Gastroesophageal sphincter (tissue), 4 donors: ENCODE data around the gene KCNK6. TPM values are rescaled to one million over a fixed set of nuclear protein-coding genes. Genes with fewer than 3 reads are reported as not detected.
A peak's percentile ranks its signal among the peaks of the same experiment; 100 is the strongest.

Source experiments
- ATAC-seq: fragments of 150-250 bp; one replicate; pipeline ENCODE4 v1.9.1; 2016; ENCODE audit warnings: mild to moderate bottlenecking, moderate library complexity
- H3K27ac ChIP-seq, 4 donors: fragments of 200-600 bp; sonication (generic) in 3 of 4; 1 replicate in 3 of 4; 2 replicates in 1 of 4; pipeline ENCODE4 v1.5.1; 2016 to 2019
- H3K27me3 ChIP-seq: fragments of 200-600 bp; sonication (generic); one replicate; pipeline ENCODE4 v1.5.1; 2019
- H3K36me3 ChIP-seq, 2 donors: fragments of 200-600 bp; sonication (generic); one replicate each; pipeline ENCODE4 v1.5.1; 2019; ENCODE audit warnings: control low read depth in 1 of 2
- H3K4me1 ChIP-seq, 3 donors: fragments of 200-600 bp; sonication (generic); 1 replicate in 2 of 3; 2 replicates in 1 of 3; pipeline ENCODE4 v1.5.1; 2016 to 2019; ENCODE audit warnings: control low read depth in 2 of 3
- H3K4me3 ChIP-seq, 2 donors: fragments of 200-600 bp; sonication (generic); one replicate each; pipeline ENCODE4 v1.5.1; 2019; ENCODE audit warnings: mild to moderate bottlenecking in 1 of 2, moderate library complexity in 1 of 2
- H3K9me3 ChIP-seq, 3 donors: fragments of 200-600 bp; sonication (generic); one replicate each; pipeline ENCODE4 v1.5.1; 2017 to 2019; ENCODE audit warnings: control low read depth in 2 of 3
- EP300 ChIP-seq: sonication (generic); formaldehyde crosslinking; IDR thresholded peaks from one replicate; pipeline ENCODE4 v1.6.1; 2017; ENCODE audit warnings: antibody characterized with exemption, mild to moderate bottlenecking
- POLR2A ChIP-seq, 2 donors: fragments of 450-650 bp; IDR thresholded peaks; one replicate each; pipeline ENCODE4 v1.6.1; 2017; ENCODE audit warnings: antibody characterized with exemption in 2 of 2, mild to moderate bottlenecking in 2 of 2, moderate library complexity in 1 of 2
- POLR2AphosphoS5 ChIP-seq: sonication (generic); formaldehyde crosslinking; IDR thresholded peaks from one replicate; pipeline ENCODE4 v1.6.1; 2017; ENCODE audit warnings: antibody characterized with exemption
- WGBS, 2 donors: methylation state at CpG; one replicate each; pipeline ENCODE4 v1.1.5; 2018; ENCODE audit warnings: low coverage in 1 of 2; 5-methylcytosine and 5-hydroxymethylcytosine counted together
- total RNA-seq, 4 donors: library from RNA; depleted of rRNA; stranded (reverse); fragments of >200 nt; gene quantifications; one replicate each; pipeline ENCODE4 v1.1.0, GENCODE V29; 2016
- TF ChIP-seq, protein P1 (sequence below), 4 experiments: fragments of 200-600 bp in 2 of 4; fragments of 450-650 bp in 2 of 4; sonication (generic) in 1 of 4; IDR thresholded peaks; one replicate each; pipeline ENCODE4 v1.5.1; 2017 to 2019; ENCODE audit warnings: antibody characterized with exemption in 4 of 4, mild to moderate bottlenecking in 2 of 4, moderate library complexity in 2 of 4

Gene KCNK6
- total RNA-seq, 4 donors from 2014 or later: 2.3 to 9.3 (median 6.1) TPM

DNA sequence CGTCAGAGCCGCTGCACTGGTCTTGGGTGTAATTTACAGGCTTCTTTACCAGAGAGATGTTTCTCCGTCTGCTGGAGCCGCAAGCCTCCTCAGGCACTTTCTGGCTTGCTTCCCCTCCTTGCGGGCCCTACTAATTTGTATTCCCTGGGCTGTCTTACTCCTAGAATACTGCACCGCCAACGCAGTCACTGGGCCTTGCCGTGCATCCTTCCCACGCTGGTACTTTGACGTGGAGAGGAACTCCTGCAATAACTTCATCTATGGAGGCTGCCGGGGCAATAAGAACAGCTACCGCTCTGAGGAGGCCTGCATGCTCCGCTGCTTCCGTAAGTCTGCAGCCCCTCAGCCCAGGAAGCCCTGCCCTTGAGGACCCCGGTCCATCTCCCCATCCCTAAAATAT is 29.7 kb upstream of the KCNK6 start:
- ATAC-seq: no peak
- Histone ChIP-seq H3K4me3 (no peak overlapping the region), H3K4me1 (no peaks in the 10 kb centered on the region), H3K9me3 (no peaks in the 10 kb centered on the region), H3K27me3 (no peaks in the 10 kb centered on the region), H3K27ac (no peak overlapping the region), H3K36me3 (no peaks in the 10 kb centered on the region)
- WGBS, 2 donors: 100% methylated on average over 4 to 7 of the region's 15 CpGs
- TF ChIP-seq, protein P1, sequence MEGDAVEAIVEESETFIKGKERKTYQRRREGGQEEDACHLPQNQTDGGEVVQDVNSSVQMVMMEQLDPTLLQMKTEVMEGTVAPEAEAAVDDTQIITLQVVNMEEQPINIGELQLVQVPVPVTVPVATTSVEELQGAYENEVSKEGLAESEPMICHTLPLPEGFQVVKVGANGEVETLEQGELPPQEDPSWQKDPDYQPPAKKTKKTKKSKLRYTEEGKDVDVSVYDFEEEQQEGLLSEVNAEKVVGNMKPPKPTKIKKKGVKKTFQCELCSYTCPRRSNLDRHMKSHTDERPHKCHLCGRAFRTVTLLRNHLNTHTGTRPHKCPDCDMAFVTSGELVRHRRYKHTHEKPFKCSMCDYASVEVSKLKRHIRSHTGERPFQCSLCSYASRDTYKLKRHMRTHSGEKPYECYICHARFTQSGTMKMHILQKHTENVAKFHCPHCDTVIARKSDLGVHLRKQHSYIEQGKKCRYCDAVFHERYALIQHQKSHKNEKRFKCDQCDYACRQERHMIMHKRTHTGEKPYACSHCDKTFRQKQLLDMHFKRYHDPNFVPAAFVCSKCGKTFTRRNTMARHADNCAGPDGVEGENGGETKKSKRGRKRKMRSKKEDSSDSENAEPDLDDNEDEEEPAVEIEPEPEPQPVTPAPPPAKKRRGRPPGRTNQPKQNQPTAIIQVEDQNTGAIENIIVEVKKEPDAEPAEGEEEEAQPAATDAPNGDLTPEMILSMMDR (IDR thresholded peaks at IDR 0.05): no peak
- no peak for TF ChIP-seq POLR2A (IDR thresholded peaks at IDR 0.05)
- TF ChIP-seq EP300: no peak
- no peak for TF ChIP-seq POLR2AphosphoS5

DNA sequence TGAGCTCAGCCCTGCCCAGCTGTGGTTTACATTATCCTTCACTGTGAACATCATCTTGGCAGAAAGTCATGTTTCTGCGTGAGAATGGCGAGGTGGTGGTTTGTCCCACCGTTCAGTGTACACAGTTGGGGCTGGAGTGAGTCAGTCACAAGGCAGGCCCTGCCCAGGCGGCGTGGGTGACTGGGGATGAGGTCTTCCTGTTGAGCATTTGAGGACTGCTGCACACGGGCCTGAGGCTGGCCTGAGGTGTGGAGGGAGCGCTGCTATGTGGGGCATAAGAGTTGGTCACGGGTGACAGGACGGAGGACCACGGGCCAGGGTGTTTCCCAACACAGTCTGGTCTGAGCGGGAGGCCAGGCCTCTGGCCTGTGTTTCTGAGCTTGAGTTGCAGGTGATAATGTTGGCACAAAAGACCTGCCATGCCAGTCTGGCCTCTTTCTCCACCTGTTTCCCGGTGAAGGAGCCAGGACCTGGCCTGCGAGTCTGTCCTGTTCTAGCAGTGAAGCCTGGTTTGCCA is 29.0 kb upstream of the KCNK6 start:
- TF ChIP-seq POLR2A (IDR thresholded peaks at IDR 0.05): no peak
- no peak for TF ChIP-seq EP300
- no peak for TF ChIP-seq POLR2AphosphoS5
- TF ChIP-seq, protein P1 (IDR thresholded peaks at IDR 0.05): no peak
- no peak overlapping the region for H3K4me3 ChIP-seq
- no peak overlapping the region for H3K27ac ChIP-seq

DNA sequence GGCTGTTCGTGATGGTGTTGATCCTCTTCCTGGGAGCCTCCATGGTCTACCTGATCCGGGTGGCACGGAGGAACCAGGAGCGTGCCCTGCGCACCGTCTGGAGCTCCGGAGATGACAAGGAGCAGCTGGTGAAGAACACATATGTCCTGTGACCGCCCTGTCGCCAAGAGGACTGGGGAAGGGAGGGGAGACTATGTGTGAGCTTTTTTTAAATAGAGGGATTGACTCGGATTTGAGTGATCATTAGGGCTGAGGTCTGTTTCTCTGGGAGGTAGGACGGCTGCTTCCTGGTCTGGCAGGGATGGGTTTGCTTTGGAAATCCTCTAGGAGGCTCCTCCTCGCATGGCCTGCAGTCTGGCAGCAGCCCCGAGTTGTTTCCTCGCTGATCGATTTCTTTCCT is 27.8 kb upstream of the KCNK6 start:
- Histone ChIP-seq H3K36me3 (no peaks in the 10 kb centered on the region), H3K27ac (no peak overlapping the region), H3K9me3 (no peaks in the 10 kb centered on the region), H3K27me3 (no peaks in the 10 kb centered on the region), H3K4me3 (no peak overlapping the region), H3K4me1 (no peaks in the 10 kb centered on the region)
- WGBS, 2 donors: 53% methylated on average over 6 of the region's 15 CpGs; no CpG with 5 or more reads in 1 of the 2 donors
- no peak for ATAC-seq
- TF ChIP-seq POLR2A (IDR thresholded peaks at IDR 0.05): no peak

More for the DNA sequence above, 29.0 kb upstream of the KCNK6 start:
- ATAC-seq: no peak
- WGBS, 2 donors: 33 to 92% methylated on average over 2 to 4 of the region's 13 CpGs
- H3K4me1 ChIP-seq: no peaks in the 10 kb centered on the region
- no peaks in the 10 kb centered on the region for H3K27me3 ChIP-seq
- no peaks in the 10 kb centered on the region for H3K36me3 ChIP-seq
- no peaks in the 10 kb centered on the region for H3K9me3 ChIP-seq

DNA sequence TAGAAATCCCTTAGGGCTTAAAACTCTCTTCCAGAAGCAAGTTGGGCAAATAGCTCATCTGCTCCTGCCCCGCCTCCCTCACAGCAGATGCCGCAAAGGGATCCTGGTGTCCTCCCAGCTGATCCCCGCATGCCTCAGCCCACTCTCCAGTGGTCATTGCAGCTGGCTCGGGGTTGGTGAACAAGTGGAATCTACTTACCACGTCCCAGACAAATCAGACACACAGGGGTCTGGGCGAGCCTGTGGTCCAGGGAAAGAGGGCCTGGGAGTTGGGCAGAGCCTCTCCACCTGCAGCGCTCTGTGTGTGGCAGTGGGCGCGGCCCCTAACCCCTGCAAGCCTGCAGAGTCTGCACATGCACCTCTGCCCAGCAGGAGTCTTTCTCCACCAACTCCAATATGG is 26.4 kb upstream of the KCNK6 start:
- Histone ChIP-seq H3K4me1 (no peaks in the 10 kb centered on the region), H3K36me3 (no peaks in the 10 kb centered on the region), H3K27ac (no peak overlapping the region), H3K4me3 (no peak overlapping the region), H3K9me3 (no peaks in the 10 kb centered on the region), H3K27me3 (no peaks in the 10 kb centered on the region)
- 100% methylated on average over 1 of the region's 9 CpGs; no CpG with 5 or more reads in 1 of the 2 donors for WGBS, 2 donors
- TF ChIP-seq POLR2A (IDR thresholded peaks at IDR 0.05) (no peak), EP300 (no peak)
- no peak for ATAC-seq

DNA sequence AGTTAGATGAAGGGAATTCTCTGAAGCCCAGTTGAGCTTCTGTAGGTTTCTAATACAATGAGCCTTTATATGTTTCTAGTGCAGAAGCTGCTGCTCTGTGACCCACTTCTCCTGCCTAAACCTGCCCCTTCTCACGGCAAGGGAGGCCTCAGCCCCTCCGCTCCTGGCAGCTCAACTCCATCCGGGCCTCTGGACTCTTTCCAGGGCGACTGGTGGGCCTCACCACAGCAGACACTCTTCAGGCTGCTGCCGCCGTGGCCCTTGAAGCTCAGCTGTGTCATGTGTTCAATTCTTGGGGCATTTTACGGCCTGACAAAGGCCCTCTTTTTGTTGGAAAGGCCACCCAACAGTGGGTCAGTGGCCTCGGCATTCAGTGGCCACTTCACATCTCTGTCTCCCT is 25.6 kb upstream of the KCNK6 start:
- Histone ChIP-seq H3K27ac (no peak overlapping the region), H3K9me3 (no peaks in the 10 kb centered on the region), H3K36me3 (no peaks in the 10 kb centered on the region), H3K4me1 (no peaks in the 10 kb centered on the region), H3K27me3 (no peaks in the 10 kb centered on the region), H3K4me3 (no peak overlapping the region)
- no peak for ATAC-seq
- TF ChIP-seq POLR2AphosphoS5 (no peak), EP300 (no peak), POLR2A (IDR thresholded peaks at IDR 0.05) (no peak)
- TF ChIP-seq, protein P1 (IDR thresholded peaks at IDR 0.05): no peak
- 60 to 88% methylated on average over 2 to 4 of the region's 8 CpGs for WGBS, 2 donors

DNA sequence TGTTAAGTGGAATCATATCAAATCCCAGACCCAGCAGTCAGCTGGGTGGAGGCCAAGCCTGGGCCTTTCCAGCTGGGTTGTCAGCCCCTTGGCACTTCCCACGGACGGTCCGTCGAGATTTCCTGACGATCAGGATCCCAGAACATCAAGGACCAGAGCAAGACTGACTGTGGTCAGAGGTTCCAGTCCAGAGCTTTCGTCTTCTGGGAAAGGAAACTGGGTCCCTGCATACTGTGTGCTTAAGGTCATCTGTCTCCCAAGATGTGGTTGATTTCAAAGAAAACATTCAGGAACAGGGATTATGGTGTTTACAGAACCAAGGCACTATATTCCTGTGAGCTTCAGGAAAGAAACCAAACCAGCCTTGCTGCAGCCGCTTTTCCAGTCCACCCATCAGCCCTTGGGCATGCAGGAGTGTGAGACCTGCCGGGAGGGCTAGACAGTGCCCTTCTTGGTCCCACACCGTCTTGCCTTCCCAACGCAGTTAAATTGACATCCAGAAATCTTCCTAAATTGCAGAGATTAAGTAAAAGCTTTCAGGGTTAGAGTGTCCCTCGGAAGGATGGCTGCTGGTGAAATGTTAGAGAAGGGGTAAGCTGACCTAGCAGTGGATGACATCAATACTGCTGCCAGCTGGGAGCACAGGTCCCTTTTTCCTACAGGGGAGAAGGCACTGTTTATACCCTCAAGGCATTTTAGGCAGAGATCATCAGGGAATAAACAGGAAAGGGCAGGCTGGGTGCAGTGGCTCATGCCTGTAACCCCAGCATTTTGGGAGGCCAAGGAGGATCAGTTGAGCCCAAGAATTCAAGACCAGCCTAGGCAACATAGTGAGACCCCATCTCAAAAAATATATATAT is 20.6 kb upstream of the KCNK6 start:
- Histone ChIP-seq H3K27ac (peak overlapping the region in 1 of 4 donors; percentile 35), H3K9me3 (no peaks in the 10 kb centered on the region), H3K27me3 (no peaks in the 10 kb centered on the region), H3K4me1 (peaks cover 0 to 3% (median 0%) of the 10 kb centered on the region in 3 donors), H3K36me3 (no peaks in the 10 kb centered on the region), H3K4me3 (no peak overlapping the region)
- WGBS, 2 donors: 10 to 100% methylated on average over 1 to 5 of the region's 11 CpGs
- no peak for ATAC-seq
- TF ChIP-seq EP300: no peak
- peak; percentile 71 for TF ChIP-seq POLR2AphosphoS5
